OCI-LY1 (cell line): ENCODE results near the gene CPNE8.

Experiments used
- H2AFZ ChIP-seq: fragments of 200-600 bp; sonication (generic), shearing (Covaris generic); 2 replicates; pipeline ENCODE4 v1.6.0; 2014; ENCODE audit warnings: antibody characterized with exemption, mild to moderate bottlenecking, low read length
- H3F3A ChIP-seq: fragments of 200-600 bp; sonication (generic), shearing (Covaris generic); 2 replicates; pipeline ENCODE4 v1.6.0; 2014; ENCODE audit warnings: mild to moderate bottlenecking, antibody characterized with exemption, low read length, moderate library complexity; ENCODE audit not compliant: insufficient read depth
- H3K27ac ChIP-seq: fragments of 200-600 bp; sonication (generic); 2 replicates; pipeline ENCODE4 v1.5.1; 2014; ENCODE audit warnings: low read length, mixed run types, mild to moderate bottlenecking, low read depth; ENCODE audit not compliant: poor library complexity, severe bottlenecking
- H3K27me3 ChIP-seq: fragments of 200-600 bp; sonication (generic); 2 replicates; pipeline ENCODE4 v1.6.0; 2014; ENCODE audit warnings: antibody characterized with exemption, mild to moderate bottlenecking, low read length, moderate library complexity; ENCODE audit not compliant: insufficient read depth
- H3K36me3 ChIP-seq: fragments of 200-600 bp; sonication (generic); 2 replicates; pipeline ENCODE4 v1.6.1; 2014; ENCODE audit warnings: mild to moderate bottlenecking, antibody characterized with exemption, low read length, moderate library complexity, mixed read lengths; ENCODE audit not compliant: insufficient read depth
- H3K4me1 ChIP-seq: fragments of 200-600 bp; sonication (generic); 2 replicates; pipeline ENCODE4 v1.5.1; 2014; ENCODE audit warnings: mild to moderate bottlenecking, low read length, moderate library complexity; ENCODE audit not compliant: insufficient read depth, severe bottlenecking
- H3K4me2 ChIP-seq: fragments of 200-600 bp; sonication (generic), shearing (Covaris generic); 2 replicates; pipeline ENCODE4 v1.6.1; 2014; ENCODE audit warnings: low read length
- H3K4me3 ChIP-seq: fragments of 200-600 bp; sonication (generic); 2 replicates; pipeline ENCODE4 v1.5.1; 2014; ENCODE audit warnings: low read length, low read depth, mild to moderate bottlenecking, mixed read lengths; ENCODE audit not compliant: poor library complexity, severe bottlenecking
- H3K79me2 ChIP-seq: fragments of 200-600 bp; shearing (Covaris generic); 2 replicates; pipeline ENCODE4 v1.6.1; 2016; ENCODE audit warnings: mixed run types, low read length, mixed read lengths; ENCODE audit not compliant: insufficient read depth
- H3K9ac ChIP-seq: fragments of 200-600 bp; sonication (generic), shearing (Covaris generic); 2 replicates; pipeline ENCODE4 v1.6.1; 2014; ENCODE audit warnings: mild to moderate bottlenecking, low read length, mixed read lengths
- H3K9me2 ChIP-seq: fragments of 200-600 bp; sonication (generic), shearing (Covaris generic); 2 replicates; pipeline ENCODE4 v1.6.1; 2014; ENCODE audit warnings: low read depth, mild to moderate bottlenecking, low read length, mixed read lengths
- H3K9me3 ChIP-seq: fragments of 200-600 bp; shearing (Covaris generic); 2 replicates; pipeline ENCODE4 v1.6.1; 2014; ENCODE audit warnings: low read length, mixed read lengths
- H4K20me1 ChIP-seq: fragments of 200-600 bp; sonication (generic), shearing (Covaris generic); 2 replicates; pipeline ENCODE4 v1.6.0; 2016; ENCODE audit warnings: mild to moderate bottlenecking, low read length; ENCODE audit not compliant: insufficient read depth
- CTCF ChIP-seq: fragments of 200-600 bp; sonication (generic), shearing (Covaris generic); IDR thresholded peaks from 2 replicates; pipeline ENCODE4 v1.5.1; 2017; ENCODE audit warnings: mild to moderate bottlenecking, antibody characterized with exemption, low read length, moderate library complexity, mixed read lengths
- EZH2 ChIP-seq: fragments of 200-600 bp; sonication (generic), shearing (Covaris generic); IDR thresholded peaks from 2 replicates; pipeline ENCODE4 v1.8.0; 2017; ENCODE audit warnings: borderline replicate concordance, mixed run types, mild to moderate bottlenecking, antibody characterized with exemption, low read length, moderate library complexity, mixed read lengths

The CPNE8 gene

GRCh38 chr12:38813923-38814322 is 91.5 kb downstream of the CPNE8 start:
- TF ChIP-seq CTCF (no peak), EZH2 (no peak)
- Histone ChIP-seq H3K9ac (no peak overlapping the region), H3K4me2 (no peak overlapping the region), H3K9me3 (no peaks in the 10 kb centered on the region), H3K4me3 (no peak overlapping the region), H3K36me3 (no peaks in the 10 kb centered on the region), H3K27ac (no peak overlapping the region), H4K20me1 (no peaks in the 10 kb centered on the region), H3K79me2 (no peaks in the 10 kb centered on the region), H3K4me1 (no peaks in the 10 kb centered on the region), H2AFZ (no peak overlapping the region), H3K9me2 (no peaks in the 10 kb centered on the region), H3K27me3 (no peaks in the 10 kb centered on the region), H3F3A (no peaks in the 10 kb centered on the region)

GRCh38 chr12:38811814-38812356 is 93.5 kb downstream of the CPNE8 start:
- H4K20me1 ChIP-seq, result no peaks in the 10 kb centered on the region
- no peaks in the 10 kb centered on the region for H3K9me2 ChIP-seq
- H3K4me1 ChIP-seq, result no peaks in the 10 kb centered on the region
- H3K4me3 ChIP-seq, result no peak overlapping the region
- no peak overlapping the region for H3K4me2 ChIP-seq
- H3K79me2 ChIP-seq, result no peaks in the 10 kb centered on the region
- no peaks in the 10 kb centered on the region for H3F3A ChIP-seq
- no peaks in the 10 kb centered on the region for H3K9me3 ChIP-seq
- H3K27me3 ChIP-seq, result no peaks in the 10 kb centered on the region
- H2AFZ ChIP-seq, result no peak overlapping the region
- H3K9ac ChIP-seq, result no peak overlapping the region
- H3K36me3 ChIP-seq, result no peaks in the 10 kb centered on the region
- H3K27ac ChIP-seq, result no peak overlapping the region
- TF ChIP-seq CTCF (no peak), EZH2 (no peak)

GRCh38 chr12:38809832-38810231 is 95.6 kb downstream of the CPNE8 start:
- Histone ChIP-seq H4K20me1 (no peaks in the 10 kb centered on the region), H3K27me3 (no peaks in the 10 kb centered on the region), H3K4me2 (no peak overlapping the region), H3K36me3 (no peaks in the 10 kb centered on the region), H3K79me2 (no peaks in the 10 kb centered on the region), H3K27ac (no peak overlapping the region), H3F3A (no peaks in the 10 kb centered on the region), H3K4me1 (no peaks in the 10 kb centered on the region), H3K4me3 (no peak overlapping the region), H3K9me2 (no peaks in the 10 kb centered on the region), H2AFZ (no peak overlapping the region), H3K9ac (no peak overlapping the region), H3K9me3 (no peaks in the 10 kb centered on the region)
- no peak for TF ChIP-seq EZH2

- H3K27me3 ChIP-seq, result no peaks in the 10 kb centered on the region
- no peaks in the 10 kb centered on the region for H3K36me3 ChIP-seq
- H3K9me3 ChIP-seq, result no peaks in the 10 kb centered on the region
- H2AFZ ChIP-seq, result no peak overlapping the region
- no peak overlapping the region for H3K4me2 ChIP-seq
- H3K9ac ChIP-seq, result no peak overlapping the region
- no peak for TF ChIP-seq CTCF
- no peak for TF ChIP-seq EZH2
- H4K20me1 ChIP-seq, result no peaks in the 10 kb centered on the region
- no peaks in the 10 kb centered on the region for H3K9me2 ChIP-seq
- no peaks in the 10 kb centered on the region for H3K4me1 ChIP-seq
- H3K27ac ChIP-seq, result no peak overlapping the region
- no peaks in the 10 kb centered on the region for H3F3A ChIP-seq
- no peaks in the 10 kb centered on the region for H3K79me2 ChIP-seq
- no peak overlapping the region for H3K4me3 ChIP-seq
Measured at GRCh38 chr12:38788106-38788505, 117.3 kb downstream of the CPNE8 start.
